GM21360 (cell line): Measurements from ENCODE around the gene BCAP31.
"Not testable (repeated sequence)": the region's sequence is repeated elsewhere in the genome, so short reads cannot be mapped to it uniquely, and the experiment has no call there.

ENCODE experiments used
- ATAC-seq: cut with Tn5 transposase; IDR thresholded peaks from one replicate; pipeline ENCODE4 v1.9.1; 2021; ENCODE audit warnings: mild to moderate bottlenecking, moderate library complexity; ENCODE audit not compliant: unreplicated experiment

Gene BCAP31

GRCh38 chrX:153684467-153685155, 39.6 kb downstream of the BCAP31 start:
- ATAC-seq = no peak

GRCh38 chrX:153683486-153683885, 40.7 kb downstream of the BCAP31 start:
- not testable (repeated sequence) for ATAC-seq

- no peak for ATAC-seq
Measured at GRCh38 chrX:153681175-153681574, 43.0 kb downstream of the BCAP31 start.

GRCh38 chrX:153674219-153674851, 49.9 kb downstream of the BCAP31 start:
- no peak for ATAC-seq

- no peak for ATAC-seq
Measured at GRCh38 chrX:153673428-153674218, 50.6 kb downstream of the BCAP31 start, which contains the start of gene PNCK. Gene PNCK, minus strand, starts transcription at chrX:153673813. Its CDS starts 737 bp downstream, at chrX:153673076.

- no peak for ATAC-seq
Measured at GRCh38 chrX:153672531-153673427, 51.4 kb downstream of the BCAP31 start.

- ATAC-seq = no peak
Measured at GRCh38 chrX:153671589-153672530, 52.3 kb downstream of the BCAP31 start.

GRCh38 chrX:153670748-153671588, 53.2 kb downstream of the BCAP31 start:
- ATAC-seq = no peak

- no peak for ATAC-seq
Measured at GRCh38 chrX:153669901-153670731, 54.1 kb downstream of the BCAP31 start.

- no peak for ATAC-seq
Measured at GRCh38 chrX:153669174-153669890, 54.9 kb downstream of the BCAP31 start.

GRCh38 chrX:153668423-153669173, 55.6 kb downstream of the BCAP31 start:
- ATAC-seq = no peak

- no peak for ATAC-seq
Measured at GRCh38 chrX:153667956-153668396, 56.2 kb downstream of the BCAP31 start.

- ATAC-seq = no peak
Measured at GRCh38 chrX:153667281-153667955, 56.8 kb downstream of the BCAP31 start.

GRCh38 chrX:153665726-153666306, 58.4 kb downstream of the BCAP31 start:
- ATAC-seq = no peak

GRCh38 chrX:153662266-153662665, 61.9 kb downstream of the BCAP31 start:
- no peak for ATAC-seq
